Bone marrow (tissue), 2 donors: ENCODE results near the gene EPHA8.

Source experiments
- DNase-seq, 2 donors: peaks; one replicate each; lab custom pipeline; 2025; lab: John Stamatoyannopoulos, UW

Gene EPHA8

GRCh38 chr1:22536506-22536905 is 26.8 kb upstream of the EPHA8 start:
- DNase-seq, result no peak

GRCh38 chr1:22537441-22538139 is 25.7 kb upstream of the EPHA8 start:
- DNase-seq, result no peak

GRCh38 chr1:22539510-22540118 is 23.7 kb upstream of the EPHA8 start:
- no peak for DNase-seq

DNA sequence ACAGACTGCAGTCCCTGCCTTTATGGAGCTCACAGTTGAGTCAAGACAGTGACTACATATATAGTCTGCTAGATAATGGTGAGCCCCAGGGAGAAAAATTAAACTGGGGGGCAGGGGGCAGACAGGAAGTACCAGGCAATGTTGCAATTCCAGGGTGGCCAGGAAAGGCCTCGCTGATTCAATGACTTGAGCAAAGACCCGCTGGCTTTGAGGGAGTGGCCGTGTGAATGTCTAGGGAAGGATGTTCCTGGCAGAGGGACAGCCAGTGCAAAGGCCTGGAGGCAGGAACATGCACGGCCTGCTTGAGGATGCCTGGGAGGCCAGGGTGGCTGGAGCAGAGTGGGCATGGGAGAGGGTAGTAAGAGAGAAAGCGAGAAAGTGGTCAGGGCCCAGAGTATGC is 23.0 kb upstream of the EPHA8 start:
- DNase-seq, result no peak

GRCh38 chr1:22542886-22543285 is 20.4 kb upstream of the EPHA8 start:
- no peak for DNase-seq

DNA sequence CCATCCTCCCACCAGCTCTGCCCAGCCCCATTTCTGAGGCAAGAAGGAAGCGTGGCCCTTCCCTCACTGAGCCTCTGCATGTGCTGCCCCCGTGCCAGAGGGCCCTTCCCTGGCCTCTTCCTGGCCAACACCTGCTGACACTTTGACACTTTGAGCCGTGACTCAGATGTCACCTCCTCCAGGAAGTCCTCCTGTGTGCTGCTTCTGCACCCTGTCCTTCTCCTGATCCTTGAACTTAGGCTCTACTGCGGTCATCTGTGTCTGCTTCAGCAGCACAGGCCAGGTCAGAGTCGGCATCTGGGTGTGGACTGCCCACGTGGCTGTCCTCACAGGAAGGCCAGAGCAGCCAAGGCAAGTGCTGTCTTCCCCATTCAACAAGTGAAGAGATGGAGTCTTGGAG is 19.6 kb upstream of the EPHA8 start:
- DNase-seq, result no peak

GRCh38 chr1:22544606-22545005 is 18.7 kb upstream of the EPHA8 start:
- DNase-seq, result no peak

DNA sequence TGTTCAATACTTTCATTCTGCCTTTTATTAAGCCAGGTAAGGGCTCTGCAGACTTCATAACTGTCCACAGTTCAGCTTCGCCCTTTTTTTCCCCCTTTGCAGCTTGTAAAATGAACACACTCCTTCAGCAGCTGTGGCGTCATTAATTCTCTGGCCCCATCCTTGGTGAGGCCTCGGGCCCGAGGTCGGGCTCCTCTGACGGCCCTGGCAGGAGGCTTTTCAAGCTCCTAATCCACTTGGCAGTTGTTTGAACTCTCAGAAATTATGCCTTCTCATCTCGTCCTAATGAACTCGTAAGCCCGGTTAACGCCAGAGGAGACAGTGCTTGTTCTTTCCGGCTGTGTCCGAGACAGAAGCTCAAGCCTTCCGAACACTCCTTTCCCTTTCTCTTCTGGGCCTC is 18.1 kb upstream of the EPHA8 start:
- DNase-seq, result no peak

DNA sequence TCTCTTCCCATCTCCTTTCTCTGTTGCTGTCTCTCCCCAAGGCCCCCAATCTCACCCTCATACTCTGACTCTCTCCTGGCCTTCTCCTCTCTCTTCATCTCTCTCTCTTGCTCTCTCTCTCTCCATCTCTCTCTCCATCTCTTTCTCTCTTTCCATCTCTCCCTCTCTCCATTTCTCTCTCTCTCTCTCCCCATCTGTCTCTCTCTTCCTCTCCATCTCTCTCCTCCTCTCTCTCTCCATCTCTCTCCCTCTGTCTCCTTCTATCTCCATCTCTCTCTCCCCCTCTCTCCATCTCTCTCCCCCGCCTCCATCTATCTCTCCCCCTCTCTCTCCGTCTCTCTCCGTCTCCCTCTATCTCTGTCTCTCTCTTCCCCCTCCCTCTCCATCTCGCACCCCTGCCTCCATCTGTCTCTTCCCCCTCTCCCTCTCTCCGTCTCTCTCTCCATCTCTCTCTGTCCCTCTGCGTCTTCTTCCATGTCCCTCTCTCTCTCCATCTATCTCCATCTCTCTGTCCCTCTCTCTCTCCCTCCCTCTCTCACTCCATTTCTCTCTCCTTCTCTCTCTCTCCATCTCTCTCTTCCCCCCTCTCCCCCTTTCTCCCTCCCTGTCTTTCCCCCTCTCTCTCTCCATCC is 16.0 kb upstream of the EPHA8 start:
- no peak for DNase-seq

- no peak for DNase-seq
Observed at GRCh38 chr1:22547818-22548462, 15.3 kb upstream of the EPHA8 start.

DNA sequence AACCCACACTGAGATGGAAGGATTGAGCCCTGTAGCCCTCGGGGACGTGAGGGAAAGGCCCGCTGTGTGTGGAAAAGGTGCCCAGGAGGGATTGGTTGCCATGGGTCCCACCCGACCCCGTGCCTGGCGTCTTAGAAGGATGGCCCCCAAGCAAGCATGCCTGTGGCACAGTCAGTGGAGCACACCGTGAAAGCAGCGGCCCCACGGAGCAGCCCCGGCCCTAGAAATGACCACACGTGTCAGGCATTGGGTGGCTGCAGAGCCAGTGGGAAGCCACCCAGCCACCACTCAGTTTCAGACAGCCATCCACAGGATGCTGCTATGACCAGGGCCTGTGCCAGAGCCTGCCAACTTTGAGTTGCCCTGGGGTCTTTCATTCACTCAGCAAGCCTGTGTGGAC is 13.3 kb upstream of the EPHA8 start:
- DNase-seq, result no peak

DNA sequence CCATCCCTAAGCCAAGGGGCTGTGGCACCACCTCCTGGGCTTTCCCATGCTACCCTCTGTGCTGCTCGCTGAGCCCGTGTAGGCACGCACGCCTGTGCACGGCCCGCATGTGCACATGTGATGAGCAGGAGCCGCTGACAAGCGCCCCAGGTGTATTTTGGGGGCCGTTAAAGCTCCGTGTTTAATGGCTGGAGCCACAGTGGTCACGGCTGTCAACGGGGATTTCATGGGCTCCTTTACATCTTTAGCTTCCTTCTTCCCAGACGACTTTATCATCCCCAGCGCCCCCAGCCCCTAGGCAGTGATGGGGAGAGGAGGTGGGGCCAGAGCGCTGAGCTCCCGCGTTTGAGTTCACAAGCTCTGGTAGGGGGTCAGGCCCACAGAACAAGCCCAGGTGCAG is 11.7 kb upstream of the EPHA8 start:
- no peak for DNase-seq

- no peak for DNase-seq
Observed at GRCh38 chr1:22552021-22552420, 11.3 kb upstream of the EPHA8 start.

DNA sequence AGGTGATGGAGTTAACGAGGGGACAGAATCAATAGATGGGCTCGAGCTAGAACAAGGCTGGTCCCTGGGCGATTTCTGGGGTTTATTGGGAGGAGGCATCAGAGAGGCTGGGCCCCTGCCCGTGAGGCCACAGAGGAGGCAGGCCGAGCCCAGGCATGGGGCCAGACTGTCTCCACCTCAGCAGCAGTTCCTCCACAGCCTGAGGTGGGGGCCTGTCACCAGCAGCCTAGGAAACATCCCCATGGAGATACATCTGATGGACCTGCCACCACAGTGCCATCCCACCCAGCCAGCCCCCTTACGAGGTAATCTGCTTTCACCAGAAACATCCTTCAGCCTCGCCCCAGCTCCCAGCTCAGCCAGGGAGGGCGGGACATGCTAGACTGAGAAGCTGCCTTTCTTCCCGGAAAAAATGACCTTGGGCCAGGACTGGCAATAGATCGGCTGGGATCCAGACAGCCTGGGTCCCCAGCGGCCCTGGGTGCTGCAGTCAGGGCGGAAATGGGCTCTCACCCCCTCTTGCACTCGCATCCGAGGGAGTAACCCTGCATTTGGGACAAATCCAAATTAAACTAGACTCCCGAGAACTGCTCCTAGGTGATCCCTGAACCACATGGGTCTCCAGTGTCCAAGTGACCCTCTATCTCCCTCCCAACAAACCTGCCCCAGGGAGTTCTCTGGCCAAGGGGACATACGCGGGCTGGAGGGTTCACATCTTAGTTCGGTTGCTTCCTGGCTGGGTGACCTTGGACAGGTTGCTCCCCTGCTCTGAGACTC is 10.0 kb upstream of the EPHA8 start:
- DNase-seq, result no peak

DNA sequence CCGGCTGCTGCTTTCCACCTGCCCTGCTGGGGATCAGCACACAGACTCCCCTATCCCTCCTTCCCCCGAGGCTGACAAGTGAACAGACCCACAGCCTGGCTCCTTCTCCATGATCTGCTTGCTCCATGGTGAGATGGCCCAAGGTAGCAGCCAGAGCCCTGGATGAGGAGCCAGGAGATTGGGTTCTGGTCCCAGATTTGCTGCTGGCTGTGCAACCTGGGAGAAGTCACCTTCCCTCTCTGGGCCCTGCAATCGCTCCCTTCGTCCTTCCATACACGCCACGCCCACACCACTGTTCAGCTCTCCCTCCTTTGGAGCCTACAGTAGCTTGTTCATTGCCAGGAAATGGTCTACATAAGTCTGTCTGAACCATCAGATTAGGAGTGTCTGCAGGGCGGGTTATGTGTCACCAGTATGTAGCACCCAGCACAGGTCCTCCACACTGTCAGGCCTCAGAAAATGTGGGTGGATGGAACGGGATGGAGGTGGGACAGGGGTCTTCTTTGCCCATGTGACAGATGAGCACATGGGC is 9.2 kb upstream of the EPHA8 start:
- DNase-seq, result no peak

GRCh38 chr1:22555371-22555656 is 8.0 kb upstream of the EPHA8 start:
- DNase-seq, result no peak

DNA sequence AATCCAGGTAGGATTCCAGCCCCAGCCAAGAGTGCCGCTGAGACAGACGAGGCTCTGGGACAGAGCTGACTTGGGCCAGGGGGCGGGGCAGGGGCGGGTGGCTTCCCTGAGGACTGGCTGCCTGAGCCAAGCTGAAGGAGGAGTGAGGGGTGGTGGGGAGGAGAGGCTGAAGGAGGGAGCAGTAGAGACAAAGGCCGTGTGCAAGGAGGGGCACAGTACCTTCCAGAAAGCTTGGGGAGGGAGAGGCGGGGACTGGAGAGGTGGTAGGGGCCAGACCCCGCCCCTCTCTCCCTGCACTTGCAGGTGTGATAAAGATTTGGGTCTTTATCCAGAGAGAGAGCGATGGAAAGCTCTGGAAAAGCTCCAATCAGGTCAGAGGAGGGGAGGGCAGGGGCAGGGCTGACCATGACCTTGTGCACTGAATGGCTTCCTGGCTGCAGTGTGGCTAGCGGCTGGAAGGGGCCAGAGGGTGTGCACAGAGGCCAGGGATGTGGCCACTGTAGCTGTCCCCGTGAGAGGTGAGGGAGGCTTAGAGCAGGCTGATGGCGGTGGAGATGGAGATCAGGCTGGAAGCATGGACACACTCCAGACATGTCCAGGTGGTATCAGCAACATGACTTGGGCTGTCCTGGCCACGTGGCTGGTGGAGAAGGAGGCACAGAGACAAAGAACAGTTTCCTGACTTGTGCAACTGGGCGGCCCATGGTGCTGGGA is 6.7 kb upstream of the EPHA8 start:
- DNase-seq, result no peak

- no peak for DNase-seq
Observed at GRCh38 chr1:22557341-22557950, 5.8 kb upstream of the EPHA8 start.

DNA sequence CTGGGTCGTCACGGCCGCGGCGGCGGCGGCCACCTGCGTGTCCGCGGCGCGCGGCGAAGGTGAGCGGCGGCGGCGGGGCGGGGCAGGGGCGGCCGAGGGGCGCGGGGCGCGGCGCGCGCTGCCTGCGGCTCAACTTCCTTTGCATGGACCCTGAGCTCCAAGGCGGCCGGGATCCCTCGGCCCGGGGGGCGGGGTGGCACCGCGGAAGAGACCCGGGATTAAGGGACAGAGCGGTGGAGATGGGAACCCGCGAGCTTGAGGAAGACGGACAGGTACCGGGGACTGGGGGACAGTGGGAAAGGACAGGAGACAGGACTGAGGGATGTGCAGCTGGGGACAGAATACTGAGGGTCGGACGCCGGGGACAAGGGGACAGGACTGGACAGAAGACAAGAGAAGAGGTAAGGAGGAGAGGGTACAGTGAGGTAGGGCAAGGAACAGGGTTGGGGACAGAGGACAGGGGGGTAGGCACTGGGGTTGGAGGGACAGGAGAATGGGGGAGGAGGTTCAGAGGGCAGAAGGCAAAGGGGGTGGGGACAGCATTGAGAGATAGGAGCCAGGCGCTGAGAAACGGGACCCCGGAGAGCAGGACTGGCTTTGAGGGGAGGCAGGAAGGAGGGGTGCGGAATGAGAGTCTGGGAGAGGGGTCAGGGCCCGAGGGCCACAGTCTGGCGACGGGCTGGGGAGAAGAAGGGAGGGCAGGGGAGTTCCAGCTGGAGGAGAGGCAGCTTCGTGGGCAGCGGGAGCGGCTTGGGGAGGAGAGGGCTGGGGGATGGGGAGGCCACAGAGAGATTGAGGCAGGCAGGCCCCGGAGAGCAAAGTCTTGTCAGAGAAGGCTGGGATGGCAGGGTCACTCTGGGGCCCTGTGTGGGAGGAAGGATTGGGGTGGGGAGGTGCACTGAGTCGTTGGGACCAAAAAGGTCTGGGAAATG is 648 bp downstream of the EPHA8 start:
- DNase-seq, result no peak

GRCh38 chr1:22566161-22566560 is 2.9 kb downstream of the EPHA8 start:
- DNase-seq, result no peak
